OCI-LY3 (cell line): ENCODE data around the gene SLC45A2.
"Not testable (repeated sequence)": the region's sequence is repeated elsewhere in the genome, so short reads cannot be mapped to it uniquely, and the experiment has no call there.

ENCODE experiments used
- H2AFZ ChIP-seq: fragments of 200-600, 300-600 bp; shearing (Covaris generic); 2 replicates; pipeline ENCODE4 v1.6.0; 2014; ENCODE audit warnings: antibody characterized with exemption, low read depth, low read length
- H3K27ac ChIP-seq: fragments of 200-600, 300-600 bp; sonication (generic); 2 replicates; pipeline ENCODE4 v1.5.1; 2014; ENCODE audit warnings: mild to moderate bottlenecking, low read length, moderate library complexity, mixed read lengths
- H3K27me3 ChIP-seq: fragments of 200-600, 300-600 bp; sonication (generic); 2 replicates; pipeline ENCODE4 v1.6.1; 2014; ENCODE audit warnings: low read depth, low read length, mixed read lengths
- H3K36me3 ChIP-seq: fragments of 200-600, 300-600 bp; sonication (generic); replicated peaks from 2 replicates; pipeline ENCODE3; 2014; ENCODE audit warnings: low read depth, low read length, mixed read lengths
- H3K4me1 ChIP-seq: fragments of 300-600, 200-600 bp; sonication (generic); 2 replicates; pipeline ENCODE4 v1.6.1; 2014; ENCODE audit warnings: low read length, mixed read lengths
- H3K4me2 ChIP-seq: fragments of 200-600, 300-600 bp; sonication (generic); 2 replicates; pipeline ENCODE4 v1.6.1; 2014; ENCODE audit warnings: low read length, mixed read lengths
- H3K4me3 ChIP-seq: fragments of 300-600, 200-600 bp; sonication (generic); 2 replicates; pipeline ENCODE4 v1.5.1; 2014; ENCODE audit warnings: antibody characterized with exemption, mild to moderate bottlenecking, low read length, moderate library complexity
- H3K79me2 ChIP-seq: fragments of 300-600, 200-600 bp; shearing (Covaris generic); 2 replicates; pipeline ENCODE4 v1.6.1; 2014; ENCODE audit warnings: mild to moderate bottlenecking, low read length, mixed read lengths
- H3K9ac ChIP-seq: fragments of 300-600, 200-600 bp; shearing (Covaris generic); 2 replicates; pipeline ENCODE4 v1.6.0; 2014; ENCODE audit warnings: mild to moderate bottlenecking, low read length, moderate library complexity
- H3K9me3 ChIP-seq: fragments of 200-600, 300-600 bp; shearing (Covaris generic); 2 replicates; pipeline ENCODE4 v1.6.1; 2014; ENCODE audit warnings: low read length, mixed read lengths; ENCODE audit not compliant: insufficient read depth
- H4K20me1 ChIP-seq: fragments of 200-600, 300-600 bp; sonication (generic); 2 replicates; pipeline ENCODE4 v1.6.1; 2016; ENCODE audit warnings: low read length, mixed read lengths; ENCODE audit not compliant: insufficient read depth
- EZH2phosphoT487 ChIP-seq: fragments of 200-600 bp; shearing (Covaris generic); IDR thresholded peaks from 2 replicates; pipeline ENCODE4 v1.6.1; 2018; ENCODE audit warnings: antibody characterized with exemption, mixed run types, low read depth
- TF ChIP-seq, protein P1 (sequence below): fragments of 200-600, 300-600 bp; sonication (generic); IDR thresholded peaks from 2 replicates; pipeline ENCODE4 v1.5.1; 2014; ENCODE audit warnings: antibody characterized with exemption, low read length, low read depth

SLC45A2 gene

DNA sequence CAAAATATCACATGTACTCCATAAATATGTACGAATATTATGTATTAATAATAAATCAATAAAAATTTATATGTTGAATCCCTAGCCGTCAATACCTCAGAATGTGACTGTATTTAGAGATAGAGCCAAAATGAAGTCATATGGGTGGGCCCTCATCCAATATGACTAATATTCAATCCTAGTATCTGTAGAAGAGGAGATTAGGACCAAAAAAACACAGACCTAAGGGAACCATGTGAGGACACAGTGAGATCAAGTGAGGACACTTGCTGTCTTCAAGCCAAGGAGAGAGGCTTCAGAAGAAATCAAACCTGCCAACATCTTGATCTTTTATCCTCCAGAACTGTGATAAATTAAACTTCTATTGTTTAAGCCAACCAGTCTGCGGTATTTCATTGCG is 27.0 kb upstream of the SLC45A2 start:
- Histone ChIP-seq H3K4me2 (no peak overlapping the region), H3K4me1 (peaks cover 11% of the 10 kb centered on the region; the same call in 1 of the 2 replicates), H3K36me3 (no peaks in the 10 kb centered on the region), H3K27ac (no peak overlapping the region), H3K9me3 (no peaks in the 10 kb centered on the region), H3K4me3 (no peak overlapping the region), H3K27me3 (no peaks in the 10 kb centered on the region), H3K9ac (no peak overlapping the region), H2AFZ (no peak overlapping the region), H4K20me1 (no peaks in the 10 kb centered on the region), H3K79me2 (no peaks in the 10 kb centered on the region)
- no peak for TF ChIP-seq EZH2phosphoT487
- TF ChIP-seq, protein P1, sequence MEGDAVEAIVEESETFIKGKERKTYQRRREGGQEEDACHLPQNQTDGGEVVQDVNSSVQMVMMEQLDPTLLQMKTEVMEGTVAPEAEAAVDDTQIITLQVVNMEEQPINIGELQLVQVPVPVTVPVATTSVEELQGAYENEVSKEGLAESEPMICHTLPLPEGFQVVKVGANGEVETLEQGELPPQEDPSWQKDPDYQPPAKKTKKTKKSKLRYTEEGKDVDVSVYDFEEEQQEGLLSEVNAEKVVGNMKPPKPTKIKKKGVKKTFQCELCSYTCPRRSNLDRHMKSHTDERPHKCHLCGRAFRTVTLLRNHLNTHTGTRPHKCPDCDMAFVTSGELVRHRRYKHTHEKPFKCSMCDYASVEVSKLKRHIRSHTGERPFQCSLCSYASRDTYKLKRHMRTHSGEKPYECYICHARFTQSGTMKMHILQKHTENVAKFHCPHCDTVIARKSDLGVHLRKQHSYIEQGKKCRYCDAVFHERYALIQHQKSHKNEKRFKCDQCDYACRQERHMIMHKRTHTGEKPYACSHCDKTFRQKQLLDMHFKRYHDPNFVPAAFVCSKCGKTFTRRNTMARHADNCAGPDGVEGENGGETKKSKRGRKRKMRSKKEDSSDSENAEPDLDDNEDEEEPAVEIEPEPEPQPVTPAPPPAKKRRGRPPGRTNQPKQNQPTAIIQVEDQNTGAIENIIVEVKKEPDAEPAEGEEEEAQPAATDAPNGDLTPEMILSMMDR = no peak

- not testable (repeated sequence) for H3K9ac ChIP-seq, H2AFZ ChIP-seq, H4K20me1 ChIP-seq, H3K36me3 ChIP-seq, H3K9me3 ChIP-seq, H3K27ac ChIP-seq, H3K4me3 ChIP-seq, H3K27me3 ChIP-seq, H3K79me2 ChIP-seq, H3K4me2 ChIP-seq
- H3K4me1 ChIP-seq = peaks cover 11% of the 10 kb centered on the region; the same call in 1 of the 2 replicates
These were observed 25.7 kb upstream of the SLC45A2 start for GRCh38 chr5:34010146-34010545.

GRCh38 chr5:34009610-34010009 is 25.1 kb upstream of the SLC45A2 start:
- Histone ChIP-seq H3K9me3 (no peaks in the 10 kb centered on the region), H3K9ac (no peak overlapping the region), H3K4me2 (no peak overlapping the region), H3K79me2 (no peaks in the 10 kb centered on the region), H3K4me1 (peaks cover 11% of the 10 kb centered on the region; the same call in 1 of the 2 replicates), H2AFZ (no peak overlapping the region), H4K20me1 (no peaks in the 10 kb centered on the region), H3K27ac (no peak overlapping the region), H3K4me3 (no peak overlapping the region), H3K36me3 (no peaks in the 10 kb centered on the region), H3K27me3 (no peaks in the 10 kb centered on the region)
- no peak for TF ChIP-seq EZH2phosphoT487
- TF ChIP-seq, protein P1 = no peak

- Histone ChIP-seq H3K27me3 (no peaks in the 10 kb centered on the region), H3K27ac (no peak overlapping the region), H4K20me1 (no peaks in the 10 kb centered on the region), H2AFZ (peak overlapping the region; percentile 99), H3K4me1 (peaks cover 11% of the 10 kb centered on the region; the same call in 1 of the 2 replicates), H3K9me3 (no peaks in the 10 kb centered on the region), H3K9ac (peak overlapping the region; percentile 86), H3K4me3 (peak overlapping the region; percentile 96), H3K36me3 (no peaks in the 10 kb centered on the region), H3K4me2 (peak overlapping the region; percentile 83), H3K79me2 (no peaks in the 10 kb centered on the region)
- TF ChIP-seq, protein P1 = no peak
- no peak for TF ChIP-seq EZH2phosphoT487
These were observed 24.3 kb upstream of the SLC45A2 start for GRCh38 chr5:34008802-34009201.
